ENCODE data around the gene ZHX3.

The ZHX3 gene, protein sequence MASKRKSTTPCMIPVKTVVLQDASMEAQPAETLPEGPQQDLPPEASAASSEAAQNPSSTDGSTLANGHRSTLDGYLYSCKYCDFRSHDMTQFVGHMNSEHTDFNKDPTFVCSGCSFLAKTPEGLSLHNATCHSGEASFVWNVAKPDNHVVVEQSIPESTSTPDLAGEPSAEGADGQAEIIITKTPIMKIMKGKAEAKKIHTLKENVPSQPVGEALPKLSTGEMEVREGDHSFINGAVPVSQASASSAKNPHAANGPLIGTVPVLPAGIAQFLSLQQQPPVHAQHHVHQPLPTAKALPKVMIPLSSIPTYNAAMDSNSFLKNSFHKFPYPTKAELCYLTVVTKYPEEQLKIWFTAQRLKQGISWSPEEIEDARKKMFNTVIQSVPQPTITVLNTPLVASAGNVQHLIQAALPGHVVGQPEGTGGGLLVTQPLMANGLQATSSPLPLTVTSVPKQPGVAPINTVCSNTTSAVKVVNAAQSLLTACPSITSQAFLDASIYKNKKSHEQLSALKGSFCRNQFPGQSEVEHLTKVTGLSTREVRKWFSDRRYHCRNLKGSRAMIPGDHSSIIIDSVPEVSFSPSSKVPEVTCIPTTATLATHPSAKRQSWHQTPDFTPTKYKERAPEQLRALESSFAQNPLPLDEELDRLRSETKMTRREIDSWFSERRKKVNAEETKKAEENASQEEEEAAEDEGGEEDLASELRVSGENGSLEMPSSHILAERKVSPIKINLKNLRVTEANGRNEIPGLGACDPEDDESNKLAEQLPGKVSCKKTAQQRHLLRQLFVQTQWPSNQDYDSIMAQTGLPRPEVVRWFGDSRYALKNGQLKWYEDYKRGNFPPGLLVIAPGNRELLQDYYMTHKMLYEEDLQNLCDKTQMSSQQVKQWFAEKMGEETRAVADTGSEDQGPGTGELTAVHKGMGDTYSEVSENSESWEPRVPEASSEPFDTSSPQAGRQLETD

GRCh38 chr20:41317546-41318270, at the start of gene ZHX3:
TSS of gene ZHX3 (minus strand) at chr20:41317731. CDS start at chr20:41204916, 112,815 bp downstream.
- DNase-seq (ENCODE audit: extremely low read depth in 1 of 2, low read depth in 1 of 2), result peak; percentile 83 to 97

DNA sequence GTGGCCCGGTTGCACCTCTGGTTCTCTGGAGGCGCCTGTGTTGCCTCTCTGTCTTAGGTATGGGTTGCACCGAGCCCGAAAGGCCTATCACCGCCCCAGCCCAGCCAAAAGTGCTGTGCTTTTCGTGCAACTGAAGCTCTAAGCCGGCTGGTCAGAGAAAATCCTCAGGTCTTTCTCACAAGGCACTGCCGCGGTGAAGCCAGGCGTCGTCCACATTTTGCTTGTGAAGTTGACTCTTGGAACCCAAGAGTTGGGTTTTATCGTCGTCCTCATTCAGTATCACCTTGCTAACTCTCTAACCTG, 49.8 kb upstream of the ZHX3 start:
- no peak for DNase-seq (ENCODE audit: extremely low read depth in 1 of 2, low read depth in 1 of 2)

DNA sequence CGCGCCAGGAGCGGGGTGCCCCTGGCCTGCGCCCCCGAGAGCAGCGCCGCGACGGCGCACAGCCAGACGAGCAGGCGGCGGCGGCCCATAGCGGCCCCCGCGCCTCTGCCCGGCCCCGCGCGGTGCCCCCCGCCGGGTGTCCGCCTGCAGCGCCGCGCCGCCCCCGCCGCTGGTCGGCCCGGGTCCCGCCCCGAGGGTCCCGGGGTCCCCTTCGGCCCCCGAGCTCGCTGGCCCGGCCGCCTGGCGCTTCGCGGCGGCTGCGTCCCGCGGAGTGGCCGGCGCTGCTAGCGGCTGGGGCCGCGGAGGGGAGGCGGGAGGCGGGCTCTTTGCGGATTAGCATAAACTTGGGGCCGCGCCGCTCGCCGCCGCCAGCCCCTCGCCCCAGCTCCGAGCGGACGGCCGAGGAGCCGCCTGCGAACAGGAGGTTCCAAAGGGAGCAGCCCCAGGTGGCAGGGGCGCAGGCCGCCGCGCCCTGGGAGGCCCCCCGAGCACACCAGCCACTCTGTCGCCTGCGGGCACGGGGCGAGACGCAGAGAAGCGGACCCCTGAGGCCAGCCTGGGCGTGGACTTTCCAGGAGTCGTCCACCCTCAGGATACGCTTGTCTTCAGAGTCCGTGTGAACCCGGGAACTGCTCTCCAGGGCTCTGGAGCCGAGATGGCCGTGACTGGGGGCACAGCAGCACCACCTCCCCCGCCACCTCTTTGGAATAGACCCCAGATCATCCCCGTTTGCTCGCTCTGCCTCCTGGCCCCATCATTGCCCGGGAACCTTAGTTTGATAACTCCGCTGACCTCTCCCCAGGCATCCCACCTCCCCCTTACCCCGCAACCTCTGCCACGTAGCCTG, 49.2 kb upstream of the ZHX3 start, which contains the start of gene EMILIN3:
Gene EMILIN3, minus strand, starts transcription at position 273 of the 847 bp plus-strand sequence. Its CDS starts 184 bp downstream, at position 89.
- DNase-seq (ENCODE audit: extremely low read depth in 1 of 2, low read depth in 1 of 2), result no peak

GRCh38 chr20:41365777-41366545, 48.4 kb upstream of the ZHX3 start:
- DNase-seq (ENCODE audit: extremely low read depth in 1 of 2, low read depth in 1 of 2), result no peak

DNA sequence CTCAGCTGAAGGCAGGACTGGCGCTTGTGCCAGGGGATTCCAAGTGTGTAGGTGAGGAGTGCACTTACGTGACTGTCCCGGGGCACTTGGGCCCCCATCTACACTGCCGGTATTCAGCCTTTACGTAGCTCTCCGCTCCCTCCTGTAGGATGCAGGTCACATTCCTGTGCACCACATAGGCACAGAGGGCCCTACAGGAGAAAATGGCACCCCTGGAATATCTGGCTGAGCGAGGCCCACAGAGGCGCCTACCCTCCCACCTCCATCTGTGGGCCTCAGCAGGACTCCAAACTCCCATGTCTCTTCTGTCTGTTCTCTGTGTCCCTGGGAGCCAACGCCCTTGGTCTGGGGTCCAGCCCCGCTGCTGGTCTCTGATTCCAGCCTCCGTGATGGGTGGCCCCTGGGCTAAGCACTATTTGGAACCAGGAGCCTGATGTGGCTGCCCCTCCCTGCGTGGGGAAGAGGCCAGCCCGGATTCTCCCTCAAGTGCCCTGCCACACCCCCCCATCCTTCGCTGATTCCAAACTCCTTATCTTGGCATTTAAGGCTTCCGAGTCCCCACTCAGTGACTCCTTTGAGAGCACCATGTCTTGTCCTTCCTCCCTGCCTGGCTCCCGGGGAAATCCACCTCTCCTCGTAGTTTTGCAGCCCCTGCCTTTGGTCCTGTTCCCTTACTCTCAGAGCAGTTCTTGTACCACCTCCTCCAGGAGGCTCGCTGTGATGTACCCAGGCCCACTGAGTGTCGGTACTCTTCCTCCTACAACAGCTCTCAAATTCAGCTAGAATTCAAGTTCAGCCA, 47.6 kb upstream of the ZHX3 start:
- no peak for DNase-seq (ENCODE audit: extremely low read depth in 1 of 2, low read depth in 1 of 2)

DNA sequence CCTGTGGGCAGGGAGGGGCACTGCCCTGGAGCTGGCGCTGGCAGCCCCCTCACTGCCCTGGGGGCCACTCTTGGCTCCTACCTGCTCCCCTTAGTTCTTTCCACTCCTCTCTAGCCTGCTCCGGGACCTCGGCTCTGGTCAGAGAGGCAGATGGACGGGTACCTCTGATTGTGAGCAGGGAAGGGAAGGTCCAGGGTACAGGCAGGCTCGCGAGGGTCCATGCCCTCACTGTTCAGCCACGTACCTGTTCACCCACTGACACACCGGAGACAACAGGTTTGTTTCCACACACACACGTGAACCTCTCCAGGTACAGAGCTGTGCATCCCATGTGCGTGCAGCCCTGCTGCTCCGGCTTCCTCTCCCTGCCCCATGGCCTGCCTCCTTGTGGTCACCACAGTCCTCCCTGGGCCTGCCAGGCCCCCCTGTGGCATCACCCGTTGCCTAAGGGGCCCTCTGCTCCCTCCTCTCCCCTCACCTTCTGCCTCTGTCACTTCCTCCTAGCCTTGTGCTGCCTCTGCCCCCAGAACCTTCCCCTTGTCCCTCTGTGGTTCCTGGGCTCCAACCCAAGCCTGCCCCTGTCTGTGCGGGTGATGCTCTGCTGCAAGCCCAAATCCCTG, 46.8 kb upstream of the ZHX3 start:
- no peak for DNase-seq (ENCODE audit: extremely low read depth in 1 of 2, low read depth in 1 of 2)

- no peak for DNase-seq (ENCODE audit: extremely low read depth in 1 of 2, low read depth in 1 of 2)
Observed at GRCh38 chr20:41363601-41364000, 46.1 kb upstream of the ZHX3 start.

GRCh38 chr20:41362748-41363140, 45.2 kb upstream of the ZHX3 start:
- no peak for DNase-seq (ENCODE audit: extremely low read depth in 1 of 2, low read depth in 1 of 2)

GRCh38 chr20:41361757-41362747, 44.5 kb upstream of the ZHX3 start:
- no peak for DNase-seq (ENCODE audit: extremely low read depth in 1 of 2, low read depth in 1 of 2)

DNA sequence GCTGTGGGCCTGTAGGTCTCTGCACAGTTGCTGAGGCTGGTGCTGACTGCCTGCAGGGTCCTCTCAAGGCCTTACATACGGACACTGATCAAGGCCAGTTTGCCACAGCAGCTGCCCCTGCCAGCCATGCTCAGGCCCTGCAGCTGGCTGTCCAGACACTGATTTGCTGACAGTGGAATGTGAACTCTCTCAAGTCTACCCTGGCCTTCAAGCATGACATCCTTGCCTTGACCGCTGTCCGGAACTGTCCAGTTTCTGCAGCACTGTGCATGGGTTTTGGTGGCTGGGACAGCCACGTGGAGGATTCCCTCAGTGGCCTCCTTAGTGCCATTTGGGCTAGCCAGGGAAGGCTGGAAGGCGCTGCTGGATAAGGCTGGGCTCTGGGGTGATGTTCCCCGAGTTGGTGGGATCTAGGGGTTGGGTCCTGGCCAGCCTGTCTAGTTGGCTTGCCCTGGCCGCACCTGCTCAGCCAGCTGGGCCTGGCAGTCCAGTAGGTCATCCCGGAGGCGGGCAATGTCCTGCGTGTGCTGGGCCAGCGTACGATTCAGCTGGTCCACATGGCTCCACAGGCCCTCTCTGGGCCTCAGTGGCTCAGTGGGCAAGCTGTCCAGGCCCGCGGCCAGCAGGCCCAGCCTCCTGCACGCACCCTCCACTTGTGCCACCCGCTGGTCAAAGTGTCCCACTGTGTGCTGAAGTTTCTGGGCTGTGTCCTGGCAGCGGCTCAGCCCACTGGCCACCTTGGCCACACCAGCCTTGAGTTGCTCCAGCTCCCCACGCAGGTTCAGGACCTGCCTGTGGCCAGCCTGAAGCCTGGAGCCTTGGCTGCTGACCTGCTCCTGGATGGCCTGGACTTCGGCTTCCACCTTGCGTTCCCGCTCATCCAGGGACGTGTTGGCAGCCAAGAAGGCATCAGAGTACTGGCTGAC, 43.6 kb upstream of the ZHX3 start:
- no peak for DNase-seq (ENCODE audit: extremely low read depth in 1 of 2, low read depth in 1 of 2)

GRCh38 chr20:41359541-41360011, 42.0 kb upstream of the ZHX3 start:
- DNase-seq (ENCODE audit: extremely low read depth in 1 of 2, low read depth in 1 of 2), result no peak

DNA sequence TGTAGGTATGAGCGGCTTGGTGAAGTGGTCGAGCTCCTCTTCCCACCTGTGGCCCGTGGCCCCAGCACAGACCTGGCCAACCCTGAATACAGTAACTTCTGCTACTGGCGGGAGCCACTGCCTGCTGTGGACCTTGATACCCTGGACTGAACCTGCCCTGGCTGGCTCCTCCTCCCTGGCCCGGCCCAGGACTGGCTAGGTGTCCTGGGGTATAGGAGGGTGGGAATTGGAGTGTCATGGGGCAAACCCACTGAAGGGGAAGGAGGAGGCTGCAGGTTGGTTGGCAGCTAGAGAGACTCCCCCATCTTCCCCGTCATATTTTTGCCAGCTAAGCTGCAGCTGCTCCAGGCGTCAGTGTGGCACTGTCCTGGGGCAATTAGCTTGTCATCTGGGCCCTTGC, 41.2 kb upstream of the ZHX3 start:
- DNase-seq (ENCODE audit: extremely low read depth in 1 of 2, low read depth in 1 of 2), result no peak

DNA sequence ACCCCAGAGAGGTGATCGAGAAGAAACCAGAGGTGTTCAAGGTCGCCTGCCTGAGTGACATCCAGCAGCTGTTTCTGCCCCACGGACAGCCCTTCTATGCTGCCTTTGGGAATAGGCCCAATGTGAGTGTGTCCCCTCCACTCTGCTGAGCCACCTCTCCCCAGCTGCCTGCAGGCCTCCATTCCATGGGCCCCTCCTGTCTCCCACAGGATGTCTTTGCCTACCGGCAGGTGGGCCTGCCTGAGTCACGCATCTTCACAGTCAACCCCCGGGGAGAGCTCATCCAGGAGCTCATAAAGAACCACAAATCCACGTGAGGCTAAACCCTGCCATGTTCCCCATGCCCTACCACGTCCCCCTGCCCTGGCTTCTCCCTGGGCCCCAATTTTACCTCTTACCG, 40.7 kb upstream of the ZHX3 start:
- DNase-seq (ENCODE audit: extremely low read depth in 1 of 2, low read depth in 1 of 2), result no peak

DNA sequence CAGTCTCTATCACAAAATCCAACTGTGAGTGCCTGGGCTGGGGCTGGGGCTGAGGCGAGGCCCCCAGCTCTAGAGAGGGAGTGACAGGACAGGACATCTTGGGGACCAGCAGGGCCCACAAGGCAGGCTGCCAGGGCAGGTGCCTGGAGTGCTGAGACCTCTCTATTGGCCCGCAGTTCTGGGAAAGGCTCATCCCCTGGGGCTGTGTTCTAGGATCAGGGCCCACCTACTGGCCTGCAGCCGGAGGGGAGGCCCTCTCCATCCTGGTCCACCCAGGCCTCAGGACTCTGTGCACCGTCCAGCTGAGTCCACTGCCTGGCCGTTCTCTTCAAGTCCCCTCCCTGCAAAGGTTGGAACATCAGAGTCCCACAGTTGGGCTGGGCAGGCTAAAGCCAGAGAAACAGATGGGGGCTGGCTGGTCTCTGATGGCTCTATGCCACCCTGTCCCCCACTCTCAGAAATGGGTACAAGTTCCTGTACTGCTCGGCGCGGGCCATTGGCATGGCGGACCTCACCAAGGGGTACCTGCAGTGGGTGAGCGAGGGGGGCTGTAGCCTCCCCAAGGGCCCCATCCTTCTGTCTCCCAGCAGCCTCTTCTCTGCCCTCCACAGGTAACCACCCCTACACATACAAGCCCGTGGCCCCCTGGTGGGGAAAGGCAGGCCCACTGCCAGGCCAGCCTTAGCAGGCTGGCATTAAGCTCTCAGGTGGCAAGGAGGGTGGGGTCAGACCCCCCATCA, 40.1 kb upstream of the ZHX3 start:
- no peak for DNase-seq (ENCODE audit: extremely low read depth in 1 of 2, low read depth in 1 of 2)

DNA sequence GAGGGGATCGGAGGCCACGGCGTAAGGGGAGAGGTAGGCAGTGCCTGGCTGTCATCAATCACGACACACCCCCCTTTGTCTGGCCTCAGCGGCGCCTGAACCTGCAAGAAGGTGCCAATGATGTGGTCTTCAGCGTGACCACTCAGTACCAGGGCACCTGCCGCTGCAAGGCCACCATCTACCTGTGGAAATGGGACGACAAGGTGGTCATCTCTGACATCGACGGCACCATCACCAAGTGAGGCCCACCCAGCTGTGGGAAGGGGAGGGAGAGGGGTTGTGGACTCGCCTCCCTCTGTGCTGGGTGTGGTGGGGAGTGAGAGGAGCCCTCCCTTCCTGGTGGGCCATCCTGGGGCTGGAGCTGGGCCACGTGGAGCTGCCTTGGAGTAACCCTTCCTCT, 39.4 kb upstream of the ZHX3 start:
- no peak for DNase-seq (ENCODE audit: extremely low read depth in 1 of 2, low read depth in 1 of 2)

Measured in activated CD8-positive, alpha-beta memory T cell treated with anti-CD3 and anti-CD28 coated beads for 1 hour (primary cell).